ENCODE data around the gene HNRNPH2. TPM values are rescaled to one million over a fixed set of nuclear protein-coding genes. Genes with fewer than 3 reads are reported as not detected.

Gene HNRNPH2
- total and polyA plus RNA-seq, 10 of the 15 experiments (the other 5 are each of a cell fraction or from before 2014, with no cell fraction given), result 34.5 to 102 (median 61.4) TPM

DNA sequence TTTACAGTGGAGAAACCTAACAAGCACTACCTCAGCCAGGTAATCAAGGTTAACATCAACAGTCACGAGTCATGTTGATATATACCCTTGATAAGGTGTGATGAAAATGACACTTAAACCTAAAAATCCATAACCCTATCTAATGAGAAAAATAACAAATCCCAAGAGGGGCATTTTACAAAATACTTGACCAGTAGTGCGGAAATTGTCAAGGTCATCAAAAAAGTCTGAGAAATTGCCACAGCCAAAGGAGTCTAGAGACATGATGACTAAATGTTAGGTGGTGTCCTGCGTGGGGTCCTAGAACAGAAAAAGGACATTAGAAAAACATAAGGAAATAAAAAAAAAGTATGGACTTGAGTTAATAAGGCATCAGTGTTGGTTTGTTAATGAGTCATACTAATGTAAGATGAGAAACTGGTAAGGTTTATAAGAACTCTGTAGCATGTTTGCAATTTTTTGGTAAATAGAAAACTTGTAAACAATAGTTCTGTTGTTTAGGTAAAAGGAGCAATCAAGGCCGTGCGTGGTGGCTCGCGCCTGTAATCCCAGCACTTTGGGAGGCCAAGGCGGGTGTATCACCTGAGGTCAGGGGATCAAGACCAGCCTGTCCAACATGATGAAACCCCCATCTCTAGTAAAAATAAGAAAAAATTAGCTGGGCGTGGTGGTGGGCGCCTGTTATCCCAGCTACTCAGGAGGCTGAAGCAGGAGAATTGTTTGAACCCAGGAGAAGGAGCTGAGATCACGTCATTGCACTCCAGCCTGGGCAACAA is 14.3 kb upstream of the HNRNPH2 start:
- RAD21 ChIA-PET (ENCODE audit: unreplicated experiment), result interaction anchor here (0.6 to 0.8 kb wide), 2 partner anchors 8 to 36 kb away, joined by 3 to 4 read pairs; no protein-coding TSS in a partner anchor
- SMC1A ChIA-PET (ENCODE audit: uncharacterized antibody, unreplicated experiment), result interaction anchor here (1.0 to 1.3 kb wide), 2 partner anchors 8 to 46 kb away, joined by 3 read pairs; no protein-coding TSS in a partner anchor
- Histone ChIP-seq H3K36me3 (ENCODE audit: control insufficient read depth in 2 of 2, insufficient read depth in 2 of 2, low read length in 1 of 2) (no peaks in the 10 kb centered on the region; a peak in 1 of 4 replicates), H3K27ac (ENCODE audit: control insufficient read depth, insufficient read depth) (no peak overlapping the region), H3K9ac (ENCODE audit: control insufficient read depth, insufficient read depth, low read length) (no peak overlapping the region), H3K9me3 (replicated peaks; ENCODE audit: control insufficient read depth, insufficient read depth, low read length) (no peaks in the 10 kb centered on the region), H3K4me1 (ENCODE audit: control insufficient read depth, insufficient read depth, low read length) (no peaks in the 10 kb centered on the region), H3K4me2 (ENCODE audit: control insufficient read depth, insufficient read depth) (peak overlapping the region; percentile 50; the same call in 1 of the 2 replicates), H3K27me3 (replicated peaks in 1 of 2; ENCODE audit: control insufficient read depth in 2 of 2, insufficient read depth in 2 of 2, low read length in 1 of 2) (no peaks in the 10 kb centered on the region), H3K4me3 (no peak overlapping the region), H4K20me1 (ENCODE audit: control insufficient read depth, insufficient read depth) (no peaks in the 10 kb centered on the region), H3K79me2 (ENCODE audit: control insufficient read depth, insufficient read depth, low read length) (peaks cover 27% of the 10 kb centered on the region), H2AFZ (ENCODE audit: control insufficient read depth, low read depth, low read length) (no peak overlapping the region)
- ATAC-seq, result no peak
- WGBS (ENCODE audit: insufficient coverage, insufficient replicate concordance, low lambda C conversion rate, missing lambda C conversion rate), result 59% methylated on average over 10 of the region's 11 CpGs
- BruUV-seq (replicated peaks), result no TSS peak
- FAIRE-seq, result no peak
- intact Hi-C loops (cut with micrococcal nuclease; ENCODE audit: unreplicated experiment), result loop anchor here (5.0 kb wide), 1 partner anchor 571 kb away; the partner anchor contains the start of gene CSTF2
- TF ChIP-seq, protein P1, sequence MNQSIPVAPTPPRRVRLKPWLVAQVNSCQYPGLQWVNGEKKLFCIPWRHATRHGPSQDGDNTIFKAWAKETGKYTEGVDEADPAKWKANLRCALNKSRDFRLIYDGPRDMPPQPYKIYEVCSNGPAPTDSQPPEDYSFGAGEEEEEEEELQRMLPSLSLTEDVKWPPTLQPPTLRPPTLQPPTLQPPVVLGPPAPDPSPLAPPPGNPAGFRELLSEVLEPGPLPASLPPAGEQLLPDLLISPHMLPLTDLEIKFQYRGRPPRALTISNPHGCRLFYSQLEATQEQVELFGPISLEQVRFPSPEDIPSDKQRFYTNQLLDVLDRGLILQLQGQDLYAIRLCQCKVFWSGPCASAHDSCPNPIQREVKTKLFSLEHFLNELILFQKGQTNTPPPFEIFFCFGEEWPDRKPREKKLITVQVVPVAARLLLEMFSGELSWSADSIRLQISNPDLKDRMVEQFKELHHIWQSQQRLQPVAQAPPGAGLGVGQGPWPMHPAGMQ (IDR thresholded peaks at IDR 0.05; ENCODE audit: borderline replicate concordance), result no peak
- TF ChIP-seq SIN3A (IDR thresholded peaks at IDR 0.05; ENCODE audit: low read depth, low read length) (no peak), ZNF207 (IDR thresholded peaks at IDR 0.05; ENCODE audit: borderline replicate concordance) (no peak), LARP7 (IDR thresholded peaks at IDR 0.05) (no peak), RELA (IDR thresholded peaks at IDR 0.05; ENCODE audit: borderline replicate concordance, partially characterized antibody) (no peak), E4F1 (IDR thresholded peaks at IDR 0.05; ENCODE audit: borderline replicate concordance, partially characterized antibody) (no peak), GATAD2B (conservative IDR thresholded peaks at IDR 0.05; ENCODE audit: low read depth) (no peak), NR2C1 (IDR thresholded peaks at IDR 0.05) (no peak), POLR2AphosphoS2 (IDR thresholded peaks at IDR 0.05; ENCODE audit: low read depth, low read length) (no peak), SIX5 (IDR thresholded peaks at IDR 0.05; ENCODE audit: low read depth, low read length, severe bottlenecking) (no peak), WRNIP1 (IDR thresholded peaks at IDR 0.05; ENCODE audit: borderline replicate concordance, low read depth, low read length) (no peak), CBFB (IDR thresholded peaks at IDR 0.05; ENCODE audit: low read depth) (no peak)
- TF ChIP-seq, protein P2, sequence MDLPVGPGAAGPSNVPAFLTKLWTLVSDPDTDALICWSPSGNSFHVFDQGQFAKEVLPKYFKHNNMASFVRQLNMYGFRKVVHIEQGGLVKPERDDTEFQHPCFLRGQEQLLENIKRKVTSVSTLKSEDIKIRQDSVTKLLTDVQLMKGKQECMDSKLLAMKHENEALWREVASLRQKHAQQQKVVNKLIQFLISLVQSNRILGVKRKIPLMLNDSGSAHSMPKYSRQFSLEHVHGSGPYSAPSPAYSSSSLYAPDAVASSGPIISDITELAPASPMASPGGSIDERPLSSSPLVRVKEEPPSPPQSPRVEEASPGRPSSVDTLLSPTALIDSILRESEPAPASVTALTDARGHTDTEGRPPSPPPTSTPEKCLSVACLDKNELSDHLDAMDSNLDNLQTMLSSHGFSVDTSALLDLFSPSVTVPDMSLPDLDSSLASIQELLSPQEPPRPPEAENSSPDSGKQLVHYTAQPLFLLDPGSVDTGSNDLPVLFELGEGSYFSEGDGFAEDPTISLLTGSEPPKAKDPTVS (IDR thresholded peaks at IDR 0.05; ENCODE audit: low read depth, low read length), result no peak
- DNase-seq (ENCODE audit: low read depth, low spot score), result no peak
- CTCF ChIA-PET, result no interaction called here
- in situ Hi-C loops (cut with MboI), result no loop called here
- POLR2A ChIA-PET, result interaction anchor here (0.6 to 2.2 kb wide), 3 partner anchors 10 to 25 kb away, joined by 3 to 5 read pairs (median 3); partner anchors contain the start of gene GLA
